ENCODE results near the gene CD81. TPM values are rescaled to one million over a fixed set of nuclear protein-coding genes. Genes with fewer than 3 reads are reported as not detected.
A peak's percentile ranks its signal among the peaks of the same experiment; 100 is the strongest.

Gene CD81
- total and polyA plus RNA-seq, 2 experiments from 2014 or later, result 88.6 to 290 TPM

DNA sequence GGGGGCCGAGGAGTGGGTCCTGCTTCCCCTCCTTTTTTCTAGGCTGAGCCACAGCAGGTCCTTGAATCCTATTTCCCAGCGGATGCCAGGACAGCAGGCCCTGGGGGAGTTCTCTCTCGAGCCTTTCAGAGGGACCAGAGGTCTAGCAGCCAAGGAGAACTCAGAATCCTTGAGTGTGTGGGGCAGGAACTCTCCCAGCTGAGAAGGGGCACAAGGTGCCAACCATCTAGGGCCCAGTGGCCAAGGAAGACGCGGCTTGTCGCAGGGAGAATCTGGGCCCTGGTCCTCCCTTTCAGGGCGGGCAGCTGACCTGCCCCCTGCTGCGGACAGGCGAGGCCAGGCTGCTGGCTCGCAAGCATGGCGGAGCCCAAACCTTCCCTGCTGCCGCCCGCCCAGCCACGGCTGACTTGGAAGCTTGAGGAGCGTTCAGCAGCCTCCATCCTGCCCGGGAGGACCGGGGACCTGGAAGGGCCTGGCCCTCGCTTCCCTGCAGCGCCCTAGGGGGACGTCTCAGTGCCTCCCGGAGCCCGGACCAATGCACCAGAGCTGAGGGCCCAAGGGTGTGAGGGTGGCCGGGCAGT is 22.5 kb downstream of the CD81 start:
- no peaks in the 10 kb centered on the region for H3F3A ChIP-seq (replicated peaks; ENCODE audit: low read depth)
- H3K9me2 ChIP-seq (ENCODE audit: insufficient read depth), result no peaks in the 10 kb centered on the region
- H3K27ac Mint-ChIP-seq, result peak overlapping the region; percentile 70
- no peaks in the 10 kb centered on the region; the same call in 1 of the 2 replicates for H3K36me3 ChIP-seq (ENCODE audit: insufficient read depth)
- peak overlapping the region; percentile 84 for H3K4me2 ChIP-seq
- ATAC-seq (peak; percentile 16), DNase-seq (ENCODE audit: low spot score) (peak; percentile 46)
- H3K79me2 ChIP-seq (replicated peaks; ENCODE audit: insufficient read depth), result peaks cover 12% of the 10 kb centered on the region
- no peaks in the 10 kb centered on the region for H3K9me3 Mint-ChIP-seq
- no peak overlapping the region for H2AFZ ChIP-seq
- peak overlapping the region; percentile 89 for H3K4me3 Mint-ChIP-seq
- H3K36me3 Mint-ChIP-seq (ENCODE audit: low read depth), result peaks cover 19% of the 10 kb centered on the region; the same call in 2 of the 3 replicates
- H3K27ac ChIP-seq (ENCODE audit: low read depth), result peak overlapping the region; percentile 89
- peaks cover 11% of the 10 kb centered on the region for H3K27me3 Mint-ChIP-seq (ENCODE audit: insufficient read depth, low read depth, poor library complexity)
- H4K20me1 ChIP-seq (replicated peaks; ENCODE audit: insufficient read depth), result no peaks in the 10 kb centered on the region
- peaks cover 3% of the 10 kb centered on the region; the same call in 2 of the 3 replicates for H3K4me1 Mint-ChIP-seq
- TF ChIP-seq STAT1 (IDR thresholded peaks at IDR 0.05; ENCODE audit: unreplicated experiment) (no peak), REST (IDR thresholded peaks at IDR 0.05; ENCODE audit: unreplicated experiment) (no peak), POLR2AphosphoS5 (IDR thresholded peaks at IDR 0.05; ENCODE audit: low read depth) (no peak), NANOG (IDR thresholded peaks at IDR 0.05; ENCODE audit: borderline replicate concordance) (no peak)
- TF ChIP-seq, protein P1, sequence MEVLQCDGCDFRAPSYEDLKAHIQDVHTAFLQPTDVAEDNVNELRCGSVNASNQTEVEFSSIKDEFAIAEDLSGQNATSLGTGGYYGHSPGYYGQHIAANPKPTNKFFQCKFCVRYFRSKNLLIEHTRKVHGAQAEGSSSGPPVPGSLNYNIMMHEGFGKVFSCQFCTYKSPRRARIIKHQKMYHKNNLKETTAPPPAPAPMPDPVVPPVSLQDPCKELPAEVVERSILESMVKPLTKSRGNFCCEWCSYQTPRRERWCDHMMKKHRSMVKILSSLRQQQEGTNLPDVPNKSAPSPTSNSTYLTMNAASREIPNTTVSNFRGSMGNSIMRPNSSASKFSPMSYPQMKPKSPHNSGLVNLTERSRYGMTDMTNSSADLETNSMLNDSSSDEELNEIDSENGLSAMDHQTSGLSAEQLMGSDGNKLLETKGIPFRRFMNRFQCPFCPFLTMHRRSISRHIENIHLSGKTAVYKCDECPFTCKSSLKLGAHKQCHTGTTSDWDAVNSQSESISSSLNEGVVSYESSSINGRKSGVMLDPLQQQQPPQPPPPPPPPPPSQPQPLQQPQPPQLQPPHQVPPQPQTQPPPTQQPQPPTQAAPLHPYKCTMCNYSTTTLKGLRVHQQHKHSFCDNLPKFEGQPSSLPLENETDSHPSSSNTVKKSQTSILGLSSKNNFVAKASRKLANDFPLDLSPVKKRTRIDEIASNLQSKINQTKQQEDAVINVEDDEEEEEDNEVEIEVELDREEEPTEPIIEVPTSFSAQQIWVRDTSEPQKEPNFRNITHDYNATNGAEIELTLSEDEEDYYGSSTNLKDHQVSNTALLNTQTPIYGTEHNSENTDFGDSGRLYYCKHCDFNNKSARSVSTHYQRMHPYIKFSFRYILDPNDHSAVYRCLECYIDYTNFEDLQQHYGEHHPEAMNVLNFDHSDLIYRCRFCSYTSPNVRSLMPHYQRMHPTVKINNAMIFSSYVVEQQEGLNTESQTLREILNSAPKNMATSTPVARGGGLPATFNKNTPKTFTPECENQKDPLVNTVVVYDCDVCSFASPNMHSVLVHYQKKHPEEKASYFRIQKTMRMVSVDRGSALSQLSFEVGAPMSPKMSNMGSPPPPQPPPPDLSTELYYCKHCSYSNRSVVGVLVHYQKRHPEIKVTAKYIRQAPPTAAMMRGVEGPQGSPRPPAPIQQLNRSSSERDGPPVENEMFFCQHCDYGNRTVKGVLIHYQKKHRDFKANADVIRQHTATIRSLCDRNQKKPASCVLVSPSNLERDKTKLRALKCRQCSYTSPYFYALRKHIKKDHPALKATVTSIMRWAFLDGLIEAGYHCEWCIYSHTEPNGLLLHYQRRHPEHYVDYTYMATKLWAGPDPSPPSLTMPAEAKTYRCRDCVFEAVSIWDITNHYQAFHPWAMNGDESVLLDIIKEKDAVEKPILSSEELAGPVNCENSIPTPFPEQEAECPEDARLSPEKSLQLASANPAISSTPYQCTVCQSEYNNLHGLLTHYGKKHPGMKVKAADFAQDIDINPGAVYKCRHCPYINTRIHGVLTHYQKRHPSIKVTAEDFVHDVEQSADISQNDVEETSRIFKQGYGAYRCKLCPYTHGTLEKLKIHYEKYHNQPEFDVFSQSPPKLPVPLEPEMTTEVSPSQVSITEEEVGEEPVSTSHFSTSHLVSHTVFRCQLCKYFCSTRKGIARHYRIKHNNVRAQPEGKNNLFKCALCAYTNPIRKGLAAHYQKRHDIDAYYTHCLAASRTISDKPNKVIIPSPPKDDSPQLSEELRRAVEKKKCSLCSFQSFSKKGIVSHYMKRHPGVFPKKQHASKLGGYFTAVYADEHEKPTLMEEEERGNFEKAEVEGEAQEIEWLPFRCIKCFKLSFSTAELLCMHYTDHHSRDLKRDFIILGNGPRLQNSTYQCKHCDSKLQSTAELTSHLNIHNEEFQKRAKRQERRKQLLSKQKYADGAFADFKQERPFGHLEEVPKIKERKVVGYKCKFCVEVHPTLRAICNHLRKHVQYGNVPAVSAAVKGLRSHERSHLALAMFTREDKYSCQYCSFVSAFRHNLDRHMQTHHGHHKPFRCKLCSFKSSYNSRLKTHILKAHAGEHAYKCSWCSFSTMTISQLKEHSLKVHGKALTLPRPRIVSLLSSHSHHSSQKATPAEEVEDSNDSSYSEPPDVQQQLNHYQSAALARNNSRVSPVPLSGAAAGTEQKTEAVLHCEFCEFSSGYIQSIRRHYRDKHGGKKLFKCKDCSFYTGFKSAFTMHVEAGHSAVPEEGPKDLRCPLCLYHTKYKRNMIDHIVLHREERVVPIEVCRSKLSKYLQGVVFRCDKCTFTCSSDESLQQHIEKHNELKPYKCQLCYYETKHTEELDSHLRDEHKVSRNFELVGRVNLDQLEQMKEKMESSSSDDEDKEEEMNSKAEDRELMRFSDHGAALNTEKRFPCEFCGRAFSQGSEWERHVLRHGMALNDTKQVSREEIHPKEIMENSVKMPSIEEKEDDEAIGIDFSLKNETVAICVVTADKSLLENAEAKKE (CRISPR knock-in tag; IDR thresholded peaks at IDR 0.05), result no peak
- H3K4me3 ChIP-seq, result peak overlapping the region; percentile 62
- no peaks in the 10 kb centered on the region for H3K27me3 ChIP-seq (ENCODE audit: insufficient read depth)
- peaks cover 6% of the 10 kb centered on the region; the same call in 1 of the 2 replicates for H3K4me1 ChIP-seq (ENCODE audit: insufficient read depth)
